ENCODE data around the gene LGALS12.

DNA sequence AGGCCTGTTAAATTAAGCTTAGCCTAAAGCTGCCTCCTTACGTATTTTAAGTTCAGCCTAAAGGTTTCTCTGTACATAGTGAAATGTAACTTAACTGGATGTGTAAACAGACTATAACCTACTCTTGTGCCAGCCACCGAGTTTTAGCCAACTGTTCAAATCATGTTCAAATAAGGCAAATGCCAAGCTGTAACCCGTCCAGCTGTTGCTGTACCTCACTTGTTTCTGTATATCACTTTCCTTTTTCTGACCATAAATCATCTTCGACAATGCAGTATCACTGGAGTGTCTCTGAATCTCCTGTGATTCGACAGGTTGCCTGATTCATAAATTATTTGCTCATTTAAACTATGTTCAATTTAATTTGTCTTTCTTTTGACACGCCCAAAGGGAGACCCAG, 10.9 kb upstream of the LGALS12 start:
- TF ChIP-seq CTCF (IDR thresholded peaks at IDR 0.05) (no peak), POLR2A (IDR thresholded peaks at IDR 0.05) (no peak)
